GM21423 (cell line): ENCODE results near the gene FGFRL1.

Source experiments
- ATAC-seq: cut with Tn5 transposase; IDR thresholded peaks from one replicate; pipeline ENCODE4 v1.9.1; 2021; ENCODE audit warnings: mild to moderate bottlenecking, moderate library complexity; ENCODE audit not compliant: unreplicated experiment

Gene FGFRL1

DNA sequence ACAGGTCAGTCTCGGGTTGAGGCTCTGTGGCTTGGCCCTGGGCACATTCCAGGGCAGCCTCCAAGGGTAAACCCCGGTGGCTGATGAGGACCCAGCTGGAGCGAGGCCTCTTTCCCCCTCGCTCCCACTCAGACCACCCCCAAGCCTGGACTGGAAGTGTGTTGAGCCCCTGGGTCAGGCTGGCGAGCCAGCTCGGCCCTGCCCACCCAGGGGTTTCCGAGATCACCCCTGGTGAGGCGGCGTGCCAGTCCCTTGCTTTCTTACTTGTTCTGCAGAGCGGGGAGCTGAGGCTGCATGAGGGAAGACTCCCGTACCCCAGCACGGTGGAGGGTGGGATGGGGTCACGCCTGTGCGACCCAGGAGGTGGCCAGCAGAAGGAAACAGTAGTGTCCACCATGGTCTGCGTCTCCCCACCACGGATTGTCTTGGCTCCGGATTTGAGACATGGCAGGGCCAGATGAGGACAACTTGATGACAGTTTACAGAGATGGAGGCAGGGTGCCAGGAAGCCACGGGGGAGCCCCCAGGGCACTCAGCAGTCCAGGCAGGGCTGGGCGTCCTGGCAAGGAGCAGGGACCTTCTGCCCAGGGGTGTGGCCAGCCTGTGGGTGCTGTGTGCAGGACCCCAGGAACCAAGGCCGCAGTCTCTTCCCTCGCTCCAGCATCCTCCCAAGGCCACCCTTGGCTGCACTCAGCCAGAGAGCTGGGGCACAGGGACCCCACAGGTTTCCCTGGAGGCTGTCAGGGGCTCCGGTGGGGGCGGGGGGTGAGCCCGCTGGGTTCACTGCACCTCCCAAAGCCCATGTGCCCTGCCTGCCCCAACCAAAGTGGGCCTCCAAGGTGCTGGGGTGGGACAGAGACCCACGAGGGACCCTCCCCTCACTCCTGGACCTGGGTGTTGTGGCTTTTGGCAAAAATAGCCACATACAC lies 6.6 kb upstream of the FGFRL1 start:
- ATAC-seq: no peak

DNA sequence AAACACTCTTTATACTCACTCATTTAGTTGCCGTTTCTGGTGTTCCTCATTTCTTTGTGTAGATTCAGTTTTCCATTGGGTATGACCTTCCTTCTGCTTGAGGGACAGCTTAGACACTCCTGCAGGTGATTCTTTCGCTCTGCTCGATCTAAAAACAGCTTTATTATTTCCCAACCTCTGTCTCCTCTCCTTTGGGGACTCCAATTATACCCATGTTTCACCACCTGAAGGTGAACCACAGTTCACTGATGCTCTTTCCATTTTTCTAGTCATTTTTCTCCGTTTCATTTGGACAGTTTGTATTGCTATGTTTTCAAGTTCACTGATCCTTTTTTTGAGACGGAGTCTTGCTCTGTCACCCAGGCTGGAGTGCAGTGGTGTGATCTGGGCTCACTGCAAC lies 4.6 kb upstream of the FGFRL1 start:
- no peak for ATAC-seq

DNA sequence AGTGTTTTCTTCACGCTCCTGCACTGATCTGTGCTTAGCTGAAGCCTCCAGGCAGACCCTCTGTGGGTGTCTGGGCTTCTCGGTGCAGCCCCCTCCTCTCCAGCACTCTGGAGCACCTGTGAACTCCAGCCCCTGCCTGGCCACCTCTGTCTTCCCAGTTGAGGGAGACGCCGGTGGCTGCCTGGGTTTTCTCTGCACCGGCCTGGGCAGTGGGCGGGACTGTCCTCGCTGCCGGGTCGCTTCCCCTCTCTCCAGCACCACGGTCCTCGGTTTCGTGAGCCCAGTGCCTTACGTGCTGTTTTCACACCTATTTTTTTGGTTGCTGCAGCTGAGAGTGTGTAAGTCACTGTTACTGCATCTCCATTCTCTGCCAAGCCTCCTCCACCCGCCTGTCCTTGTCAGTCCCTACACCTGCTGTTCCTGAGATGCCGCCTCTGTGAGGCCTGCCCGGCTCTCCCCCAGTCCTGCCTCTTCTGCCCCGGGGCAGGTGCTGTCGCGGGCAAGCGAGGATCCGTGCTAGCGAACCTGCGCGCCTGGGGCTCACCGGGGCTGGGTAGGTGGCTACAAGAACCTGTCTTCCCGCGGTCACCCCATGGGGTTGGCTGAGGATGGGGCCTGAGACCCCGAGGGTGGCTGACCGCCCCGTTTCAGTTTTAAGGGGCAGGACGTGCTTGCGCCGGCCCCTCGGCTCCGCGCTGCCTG lies 2.4 kb upstream of the FGFRL1 start:
- no peak for ATAC-seq

DNA sequence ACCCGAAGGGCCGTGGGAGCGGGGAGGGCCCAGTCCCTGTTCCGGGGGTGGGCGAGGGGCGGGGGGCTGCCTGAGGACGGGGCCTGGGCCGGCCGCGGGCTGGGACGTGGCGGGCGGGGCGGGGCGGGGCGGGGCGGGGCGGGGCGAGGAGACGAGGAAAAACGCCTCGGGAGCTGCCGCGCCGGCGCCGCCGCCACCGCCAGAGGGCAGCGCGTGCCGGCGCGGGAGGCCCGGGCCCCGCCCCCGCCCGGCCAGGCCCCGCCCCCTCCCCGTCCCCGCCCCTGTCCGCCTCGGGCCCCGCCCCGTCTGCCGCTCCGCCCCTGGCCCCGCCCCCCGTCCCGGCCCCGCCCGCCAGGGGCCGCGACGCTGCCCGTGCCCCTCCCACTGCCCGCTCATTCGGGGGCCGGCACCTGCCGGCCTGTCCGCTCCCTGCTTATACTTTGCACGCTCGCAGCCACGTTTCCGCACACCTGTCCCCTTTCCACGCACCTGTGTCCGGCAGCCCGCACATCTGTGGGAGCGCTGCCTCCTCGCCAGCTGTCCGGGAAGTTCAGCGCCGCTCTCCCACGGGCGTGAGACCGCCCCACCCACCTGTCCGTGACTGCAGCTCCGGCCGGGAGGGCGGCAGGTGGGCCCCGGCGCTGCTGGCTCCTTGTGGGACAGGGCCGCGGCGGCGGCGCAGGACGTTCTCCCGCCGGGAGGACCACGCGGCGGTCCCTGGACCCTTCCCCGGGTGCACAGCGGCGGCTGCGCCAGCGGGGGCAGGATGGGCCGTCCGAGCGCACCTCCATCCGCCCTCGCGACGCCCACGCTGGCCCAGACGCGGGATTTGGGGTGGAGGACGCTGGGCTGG lies 1.7 kb upstream of the FGFRL1 start:
- peak; percentile 37 for ATAC-seq

DNA sequence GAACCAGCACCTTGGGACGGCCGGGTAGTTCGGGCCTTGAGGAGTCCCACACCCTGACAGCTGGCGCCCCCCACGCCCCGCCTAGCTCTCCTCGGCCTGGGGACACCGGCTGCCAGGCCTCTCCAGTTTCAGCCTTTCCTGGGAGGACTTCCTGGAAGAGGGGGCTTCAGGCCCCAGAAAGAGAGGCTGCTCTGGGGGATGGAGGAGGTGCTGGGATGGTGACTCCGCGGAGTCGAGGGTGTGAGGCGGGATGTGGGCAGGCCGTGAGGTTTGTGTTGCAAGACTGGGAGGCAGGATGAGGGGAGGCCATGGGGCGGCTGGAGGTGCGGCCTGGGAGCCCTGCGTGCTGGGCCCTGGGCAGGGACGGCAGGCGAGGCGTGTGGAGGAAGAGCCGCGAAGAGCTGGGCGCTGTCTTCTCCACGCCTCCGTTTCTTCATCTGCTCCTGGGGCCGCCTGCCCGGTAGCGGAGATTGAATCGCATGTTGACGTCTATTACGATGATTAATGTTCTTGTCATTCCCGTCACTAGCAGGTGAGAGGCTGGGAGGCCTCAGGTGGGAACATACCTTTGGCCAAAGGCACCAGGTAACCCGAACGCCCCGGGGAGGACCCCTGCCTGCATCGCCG lies 918 bp upstream of the FGFRL1 start:
- ATAC-seq: peak; percentile 12

DNA sequence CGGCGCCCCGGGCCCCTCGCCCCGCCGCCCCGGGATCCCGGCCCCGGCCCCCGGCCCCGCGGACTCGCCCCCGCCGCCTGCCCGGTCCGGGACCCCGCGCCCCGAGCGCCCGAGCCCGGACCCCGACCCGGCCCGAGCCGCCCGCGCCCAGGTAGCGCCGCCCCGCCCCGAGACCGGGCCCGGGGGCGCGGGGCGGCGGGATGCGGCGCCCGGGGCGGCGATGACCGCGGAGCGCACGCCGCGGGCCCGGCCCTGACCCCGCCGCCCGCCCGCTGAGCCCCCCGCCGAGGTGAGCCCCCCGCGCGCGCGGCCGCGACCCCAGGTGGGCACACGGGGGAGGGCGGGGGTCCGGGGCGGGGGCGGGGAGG lies 224 bp downstream of the FGFRL1 start:
- ATAC-seq: no peak

DNA sequence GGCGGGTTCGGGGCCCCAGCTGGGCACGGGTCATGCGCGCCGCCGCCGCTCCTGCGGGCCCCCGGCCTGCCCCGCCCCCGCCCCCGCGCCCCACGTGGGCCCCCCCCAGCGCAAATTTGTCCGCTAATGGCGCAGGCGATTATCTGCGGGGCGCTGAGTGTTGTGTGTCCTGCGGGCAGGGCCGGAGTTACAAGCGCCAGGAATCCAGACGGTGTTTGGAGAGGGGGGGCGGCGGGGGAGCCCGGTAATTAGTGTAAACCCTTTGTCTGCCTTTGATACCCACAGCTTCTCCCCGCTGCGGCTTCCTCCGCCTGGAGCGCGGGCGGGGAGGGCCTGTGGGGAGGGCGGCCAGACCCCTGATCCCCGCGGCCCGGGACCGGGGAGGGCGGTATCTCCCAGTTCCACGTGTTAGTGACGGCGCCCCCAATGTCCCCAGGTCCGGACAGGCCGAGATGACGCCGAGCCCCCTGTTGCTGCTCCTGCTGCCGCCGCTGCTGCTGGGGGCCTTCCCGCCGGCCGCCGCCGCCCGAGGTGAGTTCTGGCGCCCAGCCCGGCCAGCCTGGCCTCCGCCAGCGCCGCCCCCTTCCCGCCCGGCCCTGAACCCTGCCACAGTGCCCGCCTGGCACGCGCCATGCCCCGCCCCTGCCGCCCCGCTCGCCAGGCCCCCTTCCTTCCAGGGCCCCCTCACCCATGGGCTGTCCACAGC lies 761 bp downstream of the FGFRL1 start:
- ATAC-seq: no peak

DNA sequence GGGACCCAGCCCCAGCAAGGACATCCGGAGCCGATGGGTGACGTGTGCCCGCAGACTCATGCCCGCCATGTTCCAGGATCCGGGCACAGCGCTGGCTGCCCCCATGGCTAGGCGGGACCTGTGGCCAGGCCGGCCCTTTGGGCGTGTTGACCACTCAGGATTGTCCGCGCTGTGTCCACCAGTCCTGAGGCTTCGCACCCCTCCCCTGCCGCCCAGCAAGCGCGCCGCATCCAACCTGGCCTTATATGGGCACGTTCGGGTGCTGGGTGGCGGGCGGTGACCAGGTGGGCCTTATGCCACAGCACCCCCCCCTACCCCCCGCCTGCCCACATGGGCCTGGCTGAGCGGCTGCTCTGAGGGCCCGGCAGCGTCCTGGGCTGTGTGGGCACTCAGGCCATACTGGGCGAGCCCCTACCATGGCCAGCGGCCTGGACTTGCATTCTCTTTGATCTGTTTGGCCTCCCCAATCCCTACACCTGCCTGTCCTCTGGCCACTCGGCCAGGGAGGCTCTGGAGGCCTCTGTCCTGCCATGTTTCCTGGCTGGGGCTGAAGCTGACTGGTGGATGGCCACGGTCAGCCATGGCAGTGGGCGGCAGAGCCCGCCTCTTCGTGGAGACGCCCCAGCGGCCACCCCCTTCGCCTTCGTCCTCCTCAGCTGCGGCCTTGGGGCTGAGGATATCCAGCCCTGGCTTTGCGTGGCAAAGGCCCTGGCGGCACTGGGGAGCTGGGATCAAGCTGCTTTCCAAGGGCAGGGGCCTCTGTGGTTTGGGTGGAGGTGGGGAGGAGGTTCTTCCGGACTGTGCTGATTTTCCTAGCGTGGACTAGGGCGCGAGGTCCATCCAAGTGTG lies 2.0 kb downstream of the FGFRL1 start:
- ATAC-seq: no peak

DNA sequence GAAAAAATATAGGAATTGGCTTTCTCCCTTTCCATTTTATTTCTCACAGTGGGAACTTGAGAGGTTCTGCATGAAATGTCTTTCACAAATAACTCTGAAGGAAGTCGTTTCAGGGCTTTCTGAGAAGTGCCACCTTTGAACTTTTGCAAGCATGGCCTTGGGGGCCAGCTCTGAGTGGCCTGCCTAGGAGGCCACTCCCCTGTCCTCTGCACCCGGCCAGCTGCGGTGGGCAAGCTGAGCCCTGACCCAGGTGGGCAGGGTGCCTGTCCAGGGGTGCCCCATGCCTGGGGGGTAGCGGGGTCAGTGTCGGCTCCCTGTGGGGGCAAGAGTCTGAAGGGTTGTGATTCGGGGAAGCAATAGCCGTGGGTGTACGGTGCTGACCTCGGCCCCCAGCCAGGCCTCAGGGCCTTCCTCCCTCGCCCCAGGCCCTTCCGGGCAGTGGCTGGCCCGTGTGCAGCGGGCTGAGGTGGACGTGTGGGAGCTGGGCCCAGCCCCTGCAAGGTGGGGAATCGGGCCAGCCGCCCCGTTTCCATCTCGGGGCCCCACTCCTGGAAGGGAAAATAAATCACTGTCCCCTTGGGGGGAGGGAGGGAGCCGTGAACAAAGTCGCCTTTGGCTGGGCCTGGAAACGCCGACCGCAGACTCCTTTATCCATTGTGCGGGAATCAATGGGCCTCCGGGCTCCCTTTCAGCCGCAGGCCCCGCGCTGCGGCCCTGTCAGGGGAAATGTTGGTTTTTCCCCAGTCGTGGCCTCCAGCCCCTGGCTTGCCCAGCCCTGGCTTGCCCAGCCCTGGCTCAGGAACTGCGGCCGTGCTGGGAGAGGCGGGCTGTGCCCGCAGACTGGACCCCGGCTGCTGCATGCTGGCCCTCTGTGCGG lies 3.1 kb downstream of the FGFRL1 start:
- no peak for ATAC-seq

DNA sequence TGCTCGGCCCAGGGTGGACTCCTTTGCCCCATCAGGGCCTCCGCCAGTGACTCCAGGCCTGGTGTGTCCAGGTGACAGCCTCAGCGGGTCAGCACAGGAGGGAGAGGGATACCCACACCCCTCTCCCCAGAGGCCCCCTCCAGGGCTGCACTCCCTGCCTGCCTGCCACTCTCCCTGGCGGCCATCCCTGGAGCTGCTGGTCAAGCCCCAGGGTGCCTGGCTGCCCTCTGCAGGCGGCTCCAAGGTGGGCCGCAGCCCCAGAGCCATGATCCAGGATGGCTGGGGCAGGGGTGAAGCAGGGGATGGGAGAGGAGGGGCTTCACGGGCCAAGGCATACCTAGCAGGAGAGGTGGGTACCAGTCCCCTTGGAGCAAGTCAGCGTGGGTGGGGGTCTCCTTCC lies 3.8 kb downstream of the FGFRL1 start:
- ATAC-seq: no peak

DNA sequence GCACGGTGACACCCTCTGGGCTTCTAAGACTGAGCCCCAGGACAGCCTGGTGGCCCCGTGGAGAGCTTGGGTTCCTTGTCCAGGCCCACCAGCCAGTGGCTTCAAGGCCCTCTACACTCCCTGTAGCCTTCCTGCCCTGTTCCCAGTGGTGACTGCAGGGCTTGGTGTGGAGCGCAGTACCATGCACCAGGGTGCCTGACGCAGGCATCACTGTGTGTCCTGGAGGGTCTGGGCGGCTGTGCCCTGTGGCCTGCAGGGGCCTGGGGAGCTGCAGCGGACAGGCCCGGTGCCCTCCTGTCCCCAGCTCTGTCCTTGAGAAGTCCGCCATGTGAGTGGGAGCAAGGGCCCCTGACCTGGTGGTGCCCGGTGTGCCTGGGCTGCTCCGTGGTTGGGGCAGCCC lies 4.3 kb downstream of the FGFRL1 start:
- ATAC-seq: no peak

DNA sequence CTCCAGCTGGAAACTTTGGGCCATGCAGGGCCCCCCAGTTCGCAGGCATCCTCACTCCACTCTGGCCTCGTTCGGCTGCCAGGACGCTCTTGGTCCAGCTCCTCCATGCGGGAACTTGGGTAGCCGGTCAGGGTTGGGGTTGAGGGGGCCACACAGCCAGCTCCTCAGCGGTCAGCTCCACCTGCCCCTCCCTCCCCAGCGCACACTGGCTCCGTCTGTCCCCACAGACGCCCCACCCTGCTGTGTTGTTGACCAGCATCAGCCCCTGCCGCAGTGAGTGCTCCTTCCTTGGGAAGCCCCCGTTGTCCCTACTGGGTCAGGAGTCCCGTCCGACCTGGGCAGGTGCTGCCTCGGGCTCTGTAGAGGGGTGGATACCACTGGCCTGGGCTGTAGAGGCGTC lies 5.8 kb downstream of the FGFRL1 start:
- no peak for ATAC-seq

DNA sequence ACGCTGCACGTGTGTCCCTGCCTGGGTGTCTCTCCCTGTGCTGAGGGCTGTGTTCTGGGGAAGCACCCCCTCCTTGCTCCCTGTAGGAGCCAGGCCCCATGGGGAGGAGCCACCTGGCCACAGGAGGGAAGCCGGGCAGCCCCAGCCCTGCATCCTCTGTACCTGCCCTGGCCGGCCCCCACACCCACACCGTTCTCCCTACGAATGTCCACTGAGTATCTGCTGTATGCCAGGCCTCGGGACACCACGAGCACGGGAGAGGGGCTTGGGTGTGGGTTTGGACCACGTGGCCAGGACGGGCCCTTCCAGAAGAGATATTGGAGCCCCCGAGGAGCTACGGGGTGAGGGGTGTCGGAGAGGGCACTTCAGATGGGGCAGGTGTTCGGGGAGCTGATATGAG lies 6.3 kb downstream of the FGFRL1 start:
- ATAC-seq: no peak

DNA sequence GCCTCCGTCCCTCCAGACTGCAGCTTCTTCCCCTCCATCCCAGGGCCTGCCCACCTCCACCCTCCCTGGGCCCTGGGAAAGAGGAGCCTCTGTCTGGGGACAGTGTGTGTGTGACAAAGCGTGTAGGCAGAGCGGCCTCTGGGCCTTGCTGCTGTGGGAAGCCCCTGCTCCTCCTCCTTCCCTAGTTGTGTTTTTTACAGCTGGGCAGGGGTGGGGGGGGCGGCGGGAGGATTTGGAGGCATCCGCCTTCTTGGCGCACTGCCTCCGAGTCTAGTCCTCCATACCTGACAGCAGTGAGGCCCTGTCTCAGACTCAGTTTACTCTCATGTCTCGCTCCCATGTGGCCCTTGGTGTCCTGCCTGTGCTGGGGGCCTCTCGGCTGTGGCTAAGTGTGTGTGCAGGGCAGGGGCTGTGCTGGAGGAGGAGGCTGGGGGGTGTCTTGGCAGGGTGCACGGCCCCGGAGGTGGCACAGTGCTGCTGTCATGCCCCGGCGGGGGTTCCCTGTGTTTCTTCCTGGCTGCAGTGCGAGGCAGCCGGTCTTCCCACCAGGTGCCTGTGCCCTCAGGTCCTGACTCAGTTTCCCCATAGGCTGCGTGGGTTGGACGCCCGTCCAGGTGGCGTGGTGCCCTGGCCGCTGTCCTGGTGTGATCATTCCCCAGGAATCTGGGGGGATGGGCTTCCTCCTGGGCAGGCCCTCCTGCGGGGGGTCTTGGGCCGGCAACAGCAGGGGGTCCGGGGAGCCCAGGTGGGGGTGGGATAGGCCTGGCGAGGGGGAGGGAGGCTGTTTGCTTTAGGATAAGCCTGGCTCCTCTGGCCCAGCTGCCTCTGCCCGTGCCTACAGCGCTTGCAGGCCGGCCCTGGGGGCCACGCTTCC lies 7.0 kb downstream of the FGFRL1 start:
- no peak for ATAC-seq

DNA sequence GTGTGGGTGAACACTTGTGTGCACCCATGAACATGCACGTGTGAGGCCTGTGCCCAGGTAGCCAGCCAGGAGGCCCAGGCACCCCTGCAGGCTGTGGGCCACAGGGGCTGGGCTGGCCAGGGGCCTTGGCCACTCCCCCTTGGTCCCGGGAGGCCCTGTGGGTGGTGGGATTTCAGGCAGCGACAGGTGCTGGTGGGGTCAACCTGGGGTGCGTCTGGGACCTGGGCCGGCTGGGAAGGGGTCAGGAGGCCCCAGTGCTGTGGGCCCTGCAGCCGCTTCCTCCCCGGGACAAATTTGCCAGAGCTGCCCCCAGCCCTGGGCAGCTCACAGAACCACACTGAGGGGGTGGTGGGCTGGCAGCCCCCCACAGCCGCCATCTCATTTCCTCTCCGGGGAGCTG lies 7.9 kb downstream of the FGFRL1 start:
- ATAC-seq: no peak

DNA sequence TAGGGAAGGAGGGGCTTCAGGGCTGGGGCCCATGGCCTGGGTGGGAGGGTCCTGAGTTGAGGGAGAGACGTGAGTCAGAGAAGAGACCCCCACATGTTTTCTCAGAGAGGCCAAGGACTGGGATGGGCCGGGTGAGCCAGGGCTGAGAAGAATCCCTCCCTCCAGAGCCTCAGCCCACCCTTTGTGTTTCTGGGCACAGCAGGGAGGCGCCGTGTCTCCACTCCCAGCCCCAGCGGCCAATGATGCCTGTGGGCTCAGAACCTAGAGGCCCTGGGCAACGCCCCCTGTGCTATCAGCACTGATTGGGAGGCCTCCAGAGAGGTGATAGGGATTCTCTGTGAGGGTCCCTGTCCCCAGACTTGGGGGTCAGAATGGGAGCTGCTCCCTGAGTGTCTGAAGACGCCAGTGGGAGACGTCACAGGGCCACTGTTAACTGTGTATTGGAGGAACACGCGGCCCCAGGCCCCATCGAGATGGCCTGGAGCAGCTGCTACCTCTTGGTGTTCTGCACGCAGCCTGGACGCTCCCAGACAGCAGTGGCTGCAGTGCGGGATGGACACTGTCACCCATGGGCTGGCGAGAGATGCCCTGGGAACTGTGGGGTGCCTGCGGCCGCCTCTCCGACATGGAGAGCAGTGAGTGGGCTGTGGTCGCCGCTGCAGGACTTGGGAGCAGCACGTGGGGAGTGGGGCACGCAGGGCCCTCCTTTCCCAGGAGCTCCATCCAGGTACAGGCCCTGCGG lies 8.5 kb downstream of the FGFRL1 start:
- ATAC-seq: no peak
